Astrocyte (in vitro differentiated cells and primary cell): Measurements from ENCODE around the gene VSTM2L.

Experiments
- EZH2 ChIP-seq: IDR thresholded peaks from 2 replicates; pipeline ENCODE4 v1.6.1; 2012; ENCODE audit warnings: mild to moderate bottlenecking, low read length, inconsistent platforms; ENCODE audit not compliant: insufficient read depth
- TF ChIP-seq, protein P1 (sequence below): IDR thresholded peaks from 2 replicates; pipeline ENCODE4 v1.5.1; 2011; ENCODE audit warnings: low read depth, mild to moderate bottlenecking, inconsistent platforms, low read length, moderate library complexity; ENCODE audit not compliant: insufficient read depth

DNA sequence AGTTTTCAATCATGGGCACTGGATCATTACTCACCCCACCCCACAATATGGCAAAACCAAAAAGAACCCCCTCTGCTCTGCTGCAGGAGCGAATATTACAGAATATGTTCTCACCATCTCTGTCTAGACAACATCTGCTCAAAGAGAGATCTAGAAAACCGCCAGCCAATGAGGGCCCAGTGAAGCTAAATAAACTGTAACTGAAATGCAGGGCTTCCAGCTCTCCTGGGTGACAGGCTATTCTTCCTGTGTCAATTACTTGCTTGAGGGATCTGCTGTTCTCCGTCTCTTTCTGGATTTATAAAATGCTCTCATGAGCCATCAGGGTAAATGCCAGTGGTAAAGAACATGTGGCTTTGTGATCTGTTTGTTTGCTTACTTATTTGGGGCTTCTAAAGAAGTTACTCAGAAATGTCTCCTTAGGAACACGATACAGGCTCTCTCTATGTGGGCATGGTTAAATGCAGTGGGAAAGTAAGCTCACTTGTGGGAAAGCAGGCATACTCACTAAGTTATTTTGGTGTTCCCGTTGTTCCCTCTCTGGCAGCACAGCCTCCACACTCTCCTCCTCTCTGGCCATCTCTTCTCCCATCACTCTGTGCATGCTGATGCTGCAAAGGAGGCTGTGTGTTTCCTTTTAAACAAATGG is 85.5 kb downstream of the VSTM2L start:
- TF ChIP-seq, protein P1, sequence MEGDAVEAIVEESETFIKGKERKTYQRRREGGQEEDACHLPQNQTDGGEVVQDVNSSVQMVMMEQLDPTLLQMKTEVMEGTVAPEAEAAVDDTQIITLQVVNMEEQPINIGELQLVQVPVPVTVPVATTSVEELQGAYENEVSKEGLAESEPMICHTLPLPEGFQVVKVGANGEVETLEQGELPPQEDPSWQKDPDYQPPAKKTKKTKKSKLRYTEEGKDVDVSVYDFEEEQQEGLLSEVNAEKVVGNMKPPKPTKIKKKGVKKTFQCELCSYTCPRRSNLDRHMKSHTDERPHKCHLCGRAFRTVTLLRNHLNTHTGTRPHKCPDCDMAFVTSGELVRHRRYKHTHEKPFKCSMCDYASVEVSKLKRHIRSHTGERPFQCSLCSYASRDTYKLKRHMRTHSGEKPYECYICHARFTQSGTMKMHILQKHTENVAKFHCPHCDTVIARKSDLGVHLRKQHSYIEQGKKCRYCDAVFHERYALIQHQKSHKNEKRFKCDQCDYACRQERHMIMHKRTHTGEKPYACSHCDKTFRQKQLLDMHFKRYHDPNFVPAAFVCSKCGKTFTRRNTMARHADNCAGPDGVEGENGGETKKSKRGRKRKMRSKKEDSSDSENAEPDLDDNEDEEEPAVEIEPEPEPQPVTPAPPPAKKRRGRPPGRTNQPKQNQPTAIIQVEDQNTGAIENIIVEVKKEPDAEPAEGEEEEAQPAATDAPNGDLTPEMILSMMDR, result no peak
- TF ChIP-seq EZH2, result no peak
